Skin of body (tissue), 2 donors: ENCODE data around the gene CDT1. TPM values are rescaled to one million over a fixed set of nuclear protein-coding genes. Genes with fewer than 3 reads are reported as not detected.
"Not testable (repeated sequence)": the region's sequence is repeated elsewhere in the genome, so short reads cannot be mapped to it uniquely, and the experiment has no call there.

ENCODE experiments used
- DNase-seq: peaks from one replicate; lab custom pipeline; 2025; lab: John Stamatoyannopoulos, UW
- total RNA-seq: library from RNA; depleted of rRNA; stranded (reverse); fragments of >200 nt; gene quantifications from one replicate; pipeline ENCODE4 v1.2.3, GENCODE V29; 2014

The CDT1 gene
- total RNA-seq, 1 donor from 2014 or later: 7.9 TPM

- DNase-seq: no peak
These were observed 12.5 kb downstream of the CDT1 start for GRCh38 chr16:88815901-88816589.

DNA sequence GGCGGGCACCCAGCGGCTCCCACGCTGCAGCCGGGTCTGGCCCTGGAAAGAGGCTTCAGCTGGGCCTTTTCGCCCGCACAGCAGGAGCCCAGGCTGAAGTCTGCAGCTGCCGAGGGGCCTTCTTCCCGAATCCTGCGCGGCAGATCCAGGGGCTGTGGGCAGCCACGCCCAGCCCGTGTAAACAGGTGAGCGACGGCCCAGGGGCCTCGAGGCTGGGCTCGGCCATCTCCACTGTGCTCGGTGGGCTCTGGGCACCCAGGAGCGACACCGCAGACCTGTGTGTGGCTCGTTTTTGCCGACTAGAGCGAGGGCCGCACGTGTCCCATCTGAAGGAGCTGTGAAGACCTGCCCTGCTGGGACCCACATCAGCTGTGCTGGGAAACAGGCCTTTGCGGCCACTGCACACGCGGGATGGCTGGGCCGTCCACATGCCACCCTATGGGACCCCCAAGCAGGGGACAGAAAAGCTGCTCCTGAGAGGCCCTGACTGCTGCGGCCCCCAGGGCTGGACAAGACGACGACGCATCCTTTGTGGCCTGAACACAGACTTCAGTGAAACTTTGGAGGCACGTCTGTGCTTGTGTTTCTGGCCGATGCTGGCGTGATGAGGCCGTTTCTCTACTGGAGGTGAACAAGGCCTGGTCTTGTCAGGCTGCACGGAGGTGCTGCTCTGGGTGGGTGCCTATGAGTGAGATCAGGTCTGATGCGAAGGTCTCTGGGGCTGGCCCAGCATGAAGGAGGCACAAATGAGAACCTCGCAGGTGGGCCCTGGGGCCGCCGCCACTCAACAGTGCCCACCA is 13.3 kb downstream of the CDT1 start:
- DNase-seq: no peak

GRCh38 chr16:88817785-88818574 is 14.4 kb downstream of the CDT1 start:
- no peak for DNase-seq

DNA sequence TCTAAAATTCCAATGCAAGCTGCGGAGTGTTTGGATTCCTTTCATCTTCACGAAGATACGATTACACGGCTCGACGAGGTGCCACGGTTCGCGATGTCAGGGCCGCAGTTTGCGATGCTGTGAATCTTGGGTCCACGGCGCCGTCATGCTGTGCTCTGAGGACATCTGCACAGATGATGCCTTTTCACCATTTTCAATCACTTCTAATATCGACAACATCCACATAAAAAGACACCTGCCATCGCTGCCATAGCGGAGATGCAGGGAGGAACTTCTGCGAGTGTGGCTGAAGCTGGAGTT is 14.9 kb downstream of the CDT1 start:
- no peak for DNase-seq

DNA sequence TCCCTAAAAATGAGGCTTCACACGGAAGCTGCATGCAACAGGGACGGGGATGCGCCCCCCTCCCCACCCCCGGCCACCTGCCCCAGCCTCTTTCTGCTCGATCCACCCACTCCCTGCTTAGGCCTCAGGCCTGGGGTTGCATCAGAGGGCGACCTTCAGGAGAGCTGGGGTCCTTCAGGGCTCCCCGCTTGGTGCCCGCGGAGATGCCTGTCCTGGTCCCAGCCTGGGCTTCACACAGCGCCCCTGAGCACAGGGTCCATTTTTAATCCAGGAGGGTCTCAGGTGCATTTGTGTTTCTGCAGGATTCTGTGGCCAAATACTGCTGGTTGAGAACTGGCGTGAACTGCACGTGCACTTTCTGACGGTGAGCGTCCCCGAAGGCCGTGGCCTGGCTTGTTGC is 15.5 kb downstream of the CDT1 start:
- no peak for DNase-seq

- no peak for DNase-seq
These were observed 16.9 kb downstream of the CDT1 start for GRCh38 chr16:88820385-88821025.

- no peak for DNase-seq
These were observed 17.7 kb downstream of the CDT1 start for GRCh38 chr16:88821168-88821850.

DNA sequence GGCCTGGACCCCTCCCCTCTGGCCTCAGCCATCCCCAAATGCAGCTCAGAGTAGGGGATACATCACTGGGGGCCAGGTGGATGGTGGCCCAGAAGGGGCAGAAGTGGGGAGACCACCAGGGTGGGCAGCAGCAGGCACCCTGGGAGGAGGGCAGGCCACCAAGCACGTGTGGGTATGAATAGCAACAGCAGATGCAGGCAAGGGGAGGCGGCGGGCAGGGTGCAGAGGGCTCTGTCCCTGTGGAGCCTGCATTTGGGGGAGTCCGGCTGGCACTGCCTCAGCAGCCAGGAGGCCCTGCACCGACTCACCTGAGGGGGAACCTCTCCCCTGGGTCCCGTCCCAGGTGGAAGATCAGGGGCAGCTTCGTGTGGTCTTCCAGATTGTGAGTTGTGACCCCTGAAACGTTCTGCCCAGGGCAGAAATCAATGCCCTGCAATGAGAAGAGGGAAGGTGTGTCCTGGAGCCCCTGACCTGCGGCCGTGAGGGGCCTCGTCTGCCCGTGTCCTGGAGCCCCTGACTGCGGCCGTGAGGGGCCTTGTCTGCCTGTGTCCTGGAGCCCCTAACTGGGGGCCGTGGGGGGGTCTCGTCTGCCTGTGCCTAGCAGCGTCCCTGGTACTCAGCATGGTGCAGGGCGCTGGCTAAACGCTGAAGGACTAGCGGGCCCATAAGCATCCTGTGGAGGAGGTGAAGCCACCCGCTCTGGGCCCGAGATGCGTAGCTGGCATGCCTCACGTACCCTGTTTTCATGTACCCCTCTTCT is 18.9 kb downstream of the CDT1 start:
- no peak for DNase-seq

DNA sequence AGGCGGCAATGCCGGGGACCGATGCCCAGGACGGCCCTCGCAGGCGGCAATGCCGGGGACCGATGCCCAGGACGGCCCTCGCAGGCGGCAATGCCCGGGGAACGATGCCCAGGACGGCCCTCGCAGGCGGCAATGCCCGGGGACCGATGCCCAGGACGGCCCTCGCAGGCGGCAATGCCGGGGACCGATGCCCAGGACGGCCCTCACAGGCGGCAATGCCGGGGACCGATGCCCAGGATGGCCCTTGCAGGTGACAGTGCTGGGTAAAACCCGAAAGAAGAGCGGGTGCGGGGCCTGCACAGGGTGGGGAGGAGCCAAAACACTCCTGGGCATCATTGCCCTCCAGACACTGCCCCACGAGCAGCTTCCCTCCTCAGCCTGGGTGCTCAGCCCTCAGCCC is 20.1 kb downstream of the CDT1 start:
- DNase-seq: not testable (repeated sequence)

DNA sequence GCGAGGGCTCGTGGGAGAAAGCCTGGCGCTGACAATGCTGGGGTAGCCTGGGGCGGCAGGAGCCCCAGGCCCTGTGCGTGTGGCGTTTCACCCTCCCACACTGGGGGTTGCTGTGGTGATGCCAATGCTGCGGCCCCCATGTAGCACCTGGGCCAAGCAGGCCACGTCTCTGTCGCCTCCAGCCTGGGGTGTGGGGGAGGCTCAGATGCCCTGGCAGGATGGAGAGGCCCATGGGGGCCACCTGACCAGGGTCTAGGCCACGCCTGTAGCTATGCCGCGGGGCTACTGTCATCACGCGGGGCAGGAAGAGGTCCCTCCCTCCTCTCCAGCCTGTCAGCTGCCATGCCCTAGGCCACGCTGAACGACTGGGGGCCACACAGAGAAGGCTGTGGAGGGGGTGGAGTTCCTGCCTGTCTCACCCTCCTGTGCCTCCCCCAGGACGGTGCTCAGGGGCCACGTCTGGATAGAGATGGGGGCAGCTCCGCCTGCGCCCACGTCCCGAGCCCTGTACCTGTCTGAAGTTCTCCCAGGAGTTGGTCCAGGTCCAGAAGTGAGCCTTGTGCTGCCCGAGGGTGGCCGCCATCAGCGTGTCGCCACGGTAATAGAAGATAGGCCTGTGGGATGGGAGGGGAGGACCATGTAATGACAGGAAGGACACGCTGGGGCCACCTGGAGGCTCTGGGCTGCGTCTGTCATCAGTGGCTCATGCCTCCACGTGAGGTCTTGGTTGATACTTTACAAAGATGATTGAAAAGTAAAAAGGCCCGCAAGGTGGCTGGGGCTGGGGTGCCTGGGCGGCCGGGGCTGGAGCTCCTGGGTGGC is 20.9 kb downstream of the CDT1 start:
- no peak for DNase-seq

- DNase-seq: no peak
These were observed 21.6 kb downstream of the CDT1 start for GRCh38 chr16:88825146-88825545.

- DNase-seq: no peak
These were observed 22.7 kb downstream of the CDT1 start for GRCh38 chr16:88826070-88826840.

DNA sequence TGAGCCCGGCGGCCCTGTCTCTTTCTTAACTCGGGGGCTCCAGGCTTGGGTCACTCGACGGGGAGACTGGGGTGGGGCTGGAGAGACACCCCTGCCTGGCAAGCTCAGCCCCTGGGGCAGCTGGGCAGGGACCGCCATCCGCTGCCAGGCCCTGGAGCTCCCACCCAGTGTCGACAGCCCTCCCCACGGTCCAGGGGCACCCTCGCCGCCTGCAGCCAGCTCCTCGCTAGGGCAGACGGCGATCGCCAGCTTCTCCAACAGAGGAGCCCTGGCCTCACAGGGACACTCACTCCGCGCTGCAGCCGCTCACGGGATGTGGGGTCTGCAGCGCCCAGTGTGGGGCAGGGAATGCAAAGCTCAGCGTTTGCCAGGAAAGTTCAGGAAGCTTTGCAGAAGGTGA is 24.1 kb downstream of the CDT1 start:
- no peak for DNase-seq

- no peak for DNase-seq
These were observed 25.1 kb downstream of the CDT1 start for GRCh38 chr16:88828711-88829110.

GRCh38 chr16:88830258-88830657 is 26.7 kb downstream of the CDT1 start:
- no peak for DNase-seq

- DNase-seq: no peak
These were observed 27.2 kb downstream of the CDT1 start for GRCh38 chr16:88830783-88831182.

GRCh38 chr16:88831838-88832237 is 28.2 kb downstream of the CDT1 start:
- DNase-seq: no peak

- DNase-seq: no peak
These were observed 29.5 kb downstream of the CDT1 start for GRCh38 chr16:88833086-88833485.

DNA sequence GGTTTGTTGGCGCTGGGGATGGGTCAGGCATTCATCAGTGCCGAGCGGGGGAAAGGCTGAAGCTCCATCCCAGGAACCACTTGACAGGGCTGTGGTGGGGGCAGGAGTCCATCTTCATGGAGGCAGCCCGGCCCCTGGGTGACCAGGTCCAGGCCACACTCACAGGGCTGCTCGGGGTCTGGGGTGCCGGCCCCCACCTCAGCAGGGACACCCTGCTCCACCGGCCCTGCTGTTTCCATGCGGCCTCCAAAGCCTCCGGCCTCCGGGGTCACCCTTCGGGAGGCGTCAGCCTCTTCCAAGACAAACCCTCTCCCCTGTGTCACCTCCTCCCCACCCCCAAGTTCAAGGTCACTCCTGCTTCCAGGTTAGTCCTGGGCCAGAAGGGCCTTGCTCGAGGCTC is 31.1 kb downstream of the CDT1 start:
- no peak for DNase-seq
